ENCODE results near the gene RAD51B. TPM values are rescaled to one million over a fixed set of nuclear protein-coding genes. Genes with fewer than 3 reads are reported as not detected.

Gene RAD51B
- total RNA-seq, 1 donor from 2014 or later = 5.3 TPM

- FAIRE-seq (no peak), DNase-seq (ENCODE audit: low spot score in 2 of 2) (no peak)
Measured at GRCh38 chr14:68333262-68333661, 513.7 kb downstream of the RAD51B start.

GRCh38 chr14:68335312-68335711 is 515.7 kb downstream of the RAD51B start:
- FAIRE-seq = no peak

DNA sequence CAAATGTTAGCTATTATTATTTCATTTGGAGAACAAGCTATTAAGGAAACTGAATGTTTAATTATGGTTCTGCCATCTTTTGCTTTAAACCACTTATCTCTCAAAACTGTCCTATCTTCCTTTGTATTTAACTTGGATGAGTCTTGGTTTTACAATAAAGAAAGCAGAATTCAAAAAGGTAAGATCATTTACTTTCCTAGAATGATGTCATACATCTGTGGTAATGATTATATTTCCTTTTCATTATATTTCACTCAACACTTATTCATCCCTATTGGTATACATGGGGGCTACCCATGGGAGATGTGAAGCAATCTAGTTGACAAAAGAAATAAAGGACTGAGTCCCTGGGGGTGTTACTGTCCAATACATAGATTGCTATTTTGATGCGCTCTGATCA is 516.6 kb downstream of the RAD51B start:
- FAIRE-seq (no peak), DNase-seq (ENCODE audit: low spot score in 2 of 2) (no peak)

More at GRCh38 chr14:68335312-68335711, 515.7 kb downstream of the RAD51B start:
- no peak for DNase-seq (ENCODE audit: low spot score in 2 of 2)

- DNase-seq (ENCODE audit: low spot score in 2 of 2) (no peak), FAIRE-seq (no peak)
Measured at GRCh38 chr14:68337279-68337678, 517.7 kb downstream of the RAD51B start.

DNA sequence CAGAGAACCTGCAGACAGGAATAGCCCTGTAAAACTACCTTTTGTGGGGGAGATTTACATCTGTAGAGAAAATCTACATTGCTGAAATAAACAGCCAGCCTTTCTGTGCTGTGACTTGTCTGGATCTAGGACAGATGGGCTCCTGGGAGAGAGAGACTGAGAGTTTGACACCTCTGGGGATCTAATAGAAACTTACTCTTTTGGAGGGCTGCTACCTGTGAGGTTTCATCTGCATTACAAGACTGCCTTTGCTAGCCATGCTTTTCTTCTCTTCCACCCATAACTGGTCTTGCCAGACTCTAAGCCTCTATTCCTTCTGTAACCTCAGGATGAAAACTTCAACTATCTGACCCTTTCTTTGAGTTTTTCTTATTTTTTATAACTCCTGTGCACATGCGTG is 520.7 kb downstream of the RAD51B start:
- FAIRE-seq (no peak), DNase-seq (ENCODE audit: low spot score in 2 of 2) (no peak)

DNA sequence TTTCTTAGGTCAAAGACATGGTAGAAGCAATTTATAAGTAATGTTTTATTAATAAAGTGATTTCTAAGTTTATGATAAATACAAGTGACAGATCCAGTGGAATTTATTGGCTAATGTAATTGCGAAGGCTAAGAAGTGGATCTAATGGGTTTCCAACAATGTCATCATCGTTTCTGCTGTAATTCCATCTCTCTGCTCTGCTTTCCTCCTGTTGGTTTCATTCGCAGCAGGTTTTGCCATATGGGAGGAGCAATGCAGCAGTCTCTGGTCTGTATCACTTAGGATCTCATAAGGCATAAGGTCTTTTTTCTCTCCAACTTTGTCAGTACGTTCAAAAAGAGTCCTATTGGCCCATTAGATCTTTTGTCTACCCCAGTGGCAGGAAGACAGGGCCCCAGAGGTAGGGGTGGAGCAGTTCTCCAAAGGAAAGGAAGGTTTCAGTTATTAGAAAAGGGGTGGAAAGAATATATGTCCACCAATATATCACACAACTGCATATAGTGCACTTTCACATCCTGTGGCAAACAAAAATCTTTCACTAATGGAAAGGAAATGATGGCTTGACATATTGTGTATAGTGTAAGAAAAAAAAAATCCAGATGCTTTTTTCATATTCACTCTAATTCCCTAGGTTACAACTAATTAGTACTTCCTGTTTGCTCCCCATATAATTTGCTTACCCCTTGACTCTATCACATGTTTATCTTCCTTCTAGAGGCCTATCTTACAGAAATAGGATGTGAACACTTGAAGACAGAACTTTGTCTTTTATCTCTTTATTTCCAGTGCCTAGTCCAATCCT is 522.0 kb downstream of the RAD51B start:
- FAIRE-seq (no peak), DNase-seq (ENCODE audit: low spot score in 2 of 2) (no peak)

DNA sequence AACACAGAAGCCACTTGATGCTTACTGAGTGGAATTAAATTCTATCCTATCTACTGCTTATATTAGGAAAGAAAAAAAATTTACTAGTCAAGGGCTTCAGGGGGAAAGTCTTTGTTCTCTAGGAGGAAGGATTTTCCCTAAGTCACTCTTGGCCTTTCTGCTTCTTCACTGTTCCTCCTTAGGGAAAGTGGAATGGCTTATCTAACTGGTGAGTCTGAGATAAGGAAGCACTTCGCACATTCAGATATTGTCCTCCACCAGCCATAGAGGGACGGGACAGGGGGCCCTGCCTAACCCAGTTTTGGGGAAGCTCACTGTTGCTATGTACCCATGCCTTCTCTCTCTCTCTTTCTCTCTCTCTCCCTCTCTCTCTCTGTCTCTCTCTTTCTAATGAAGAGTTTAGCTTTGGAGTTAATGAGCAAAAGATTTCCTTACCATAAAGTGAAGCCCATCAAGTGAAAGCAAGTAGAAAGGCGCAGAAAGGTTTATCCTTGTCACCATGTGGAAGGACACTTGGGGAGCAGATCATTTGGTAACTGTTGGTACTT is 522.7 kb downstream of the RAD51B start:
- FAIRE-seq = no peak
- no peak for DNase-seq (ENCODE audit: low spot score in 2 of 2)

DNA sequence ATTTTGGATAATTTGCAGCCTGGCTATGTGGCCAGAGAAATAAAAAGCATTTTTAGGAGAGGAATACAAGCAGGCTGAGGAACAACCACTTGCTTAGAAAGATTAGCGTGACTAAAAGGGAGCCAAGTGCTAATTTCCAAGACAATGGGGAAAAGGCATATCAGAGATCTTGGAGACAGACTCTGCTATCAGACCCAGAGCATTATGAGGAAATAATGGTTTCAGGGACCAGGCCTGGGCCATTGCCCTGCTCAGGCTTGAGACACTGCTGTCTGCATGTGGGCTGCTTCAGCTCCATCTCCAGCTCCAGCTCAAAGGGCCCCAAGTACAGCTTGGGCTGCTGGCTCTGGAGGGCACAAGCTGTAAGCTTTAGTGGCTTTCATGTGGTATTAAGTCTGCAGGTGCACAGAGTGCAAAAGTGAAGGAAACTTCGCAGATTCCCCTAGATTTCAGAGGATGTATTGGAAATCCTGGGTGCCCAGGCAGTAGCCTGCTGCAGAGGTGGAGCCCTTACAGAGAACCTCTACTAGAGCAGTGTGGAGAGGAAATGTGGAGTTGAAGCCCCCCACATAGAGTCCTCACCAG is 524.0 kb downstream of the RAD51B start:
- FAIRE-seq (no peak), DNase-seq (ENCODE audit: low spot score in 2 of 2) (no peak)

DNA sequence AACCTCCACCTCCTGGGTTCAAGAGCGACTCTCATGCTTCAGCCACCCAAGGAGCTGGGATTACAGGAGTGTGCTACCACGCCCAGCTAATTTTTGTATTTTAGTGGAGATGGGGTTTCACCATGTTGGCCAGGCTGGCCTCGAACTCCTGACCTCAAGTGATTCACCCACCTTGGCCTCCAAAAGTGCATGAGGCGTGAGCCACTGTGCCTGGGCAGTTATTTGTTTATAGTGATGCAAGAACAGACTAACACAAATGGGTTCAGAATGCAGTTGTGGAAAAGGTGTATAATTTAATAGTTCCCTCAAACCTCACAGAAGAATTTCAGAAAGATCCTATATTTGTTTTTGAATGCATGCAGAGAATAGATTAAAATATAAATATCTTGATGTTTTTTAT is 526.2 kb downstream of the RAD51B start:
- DNase-seq (ENCODE audit: low spot score in 2 of 2) = no peak

DNA sequence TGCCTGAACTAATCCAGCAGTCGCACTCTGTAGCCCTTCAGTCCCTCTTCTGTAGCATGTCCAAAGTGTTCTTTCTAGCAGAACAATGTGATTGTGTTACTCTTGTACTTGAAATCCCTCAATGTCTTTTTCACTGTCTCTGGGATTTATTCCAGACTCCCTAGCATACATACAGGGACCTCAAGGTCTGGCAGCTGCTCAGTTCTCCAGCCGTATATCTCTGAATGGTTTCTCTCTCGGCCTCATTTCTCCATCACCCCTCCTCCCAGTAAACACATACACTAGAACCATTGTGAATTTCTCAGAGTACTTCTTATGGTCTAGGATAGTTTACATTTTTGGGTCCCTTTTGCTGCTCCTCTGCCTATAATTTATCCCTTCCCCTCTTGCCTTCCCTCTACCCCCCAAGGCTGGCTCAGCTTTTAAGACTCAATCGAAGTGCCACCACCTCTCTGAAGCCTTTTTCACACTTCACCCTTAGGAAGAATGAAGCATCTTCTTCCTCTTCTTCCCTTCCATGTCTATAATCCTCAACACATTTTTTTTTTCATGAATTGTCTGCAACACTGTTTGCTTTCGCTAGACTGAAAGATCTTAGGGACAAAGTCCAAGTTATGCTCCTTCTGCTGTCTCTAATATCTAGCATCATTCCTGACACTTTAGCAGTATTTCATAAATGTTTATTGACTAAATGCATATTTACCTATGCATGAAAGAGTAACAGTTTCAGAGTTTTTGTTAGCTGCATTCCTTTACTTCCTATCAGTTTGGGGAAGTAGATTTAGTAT is 527.2 kb downstream of the RAD51B start:
- FAIRE-seq (no peak), DNase-seq (ENCODE audit: low spot score in 2 of 2) (no peak)

More for the DNA sequence above, 526.2 kb downstream of the RAD51B start:
- FAIRE-seq = no peak

DNA sequence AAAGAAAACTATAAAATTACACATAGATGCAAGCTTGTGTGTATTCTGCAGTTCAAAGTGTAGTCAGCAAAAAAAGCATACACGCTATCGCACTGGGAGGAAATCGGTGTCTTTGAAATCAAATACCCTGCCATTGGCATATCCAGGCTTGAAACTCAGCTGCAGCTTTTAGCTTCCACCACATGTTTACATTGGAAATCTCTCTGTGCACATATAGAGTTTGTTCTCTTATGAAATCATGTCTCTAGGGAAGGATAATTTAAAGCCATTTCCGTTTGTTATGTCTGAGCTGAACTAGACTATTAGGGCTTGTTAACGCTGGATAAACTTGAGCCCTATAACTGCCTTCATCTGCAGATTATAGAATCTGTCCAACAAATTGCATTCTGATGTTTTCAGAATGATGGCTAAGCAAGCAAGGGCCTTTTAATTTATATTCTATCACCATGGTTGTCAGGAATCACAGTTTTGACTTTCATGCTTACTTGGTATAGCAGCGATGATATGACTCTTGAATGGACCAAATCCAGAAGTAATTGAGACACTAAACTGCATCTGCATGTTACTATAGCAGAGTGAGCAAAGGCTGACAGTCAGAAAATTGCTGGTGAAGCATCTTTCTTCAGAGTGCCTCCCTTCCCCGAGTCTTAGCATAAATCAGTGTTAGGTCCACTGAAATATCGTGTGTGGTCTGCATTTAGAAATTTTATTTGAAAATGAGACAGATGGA is 530.5 kb downstream of the RAD51B start:
- DNase-seq (ENCODE audit: low spot score in 2 of 2) (no peak), FAIRE-seq (no peak)

DNA sequence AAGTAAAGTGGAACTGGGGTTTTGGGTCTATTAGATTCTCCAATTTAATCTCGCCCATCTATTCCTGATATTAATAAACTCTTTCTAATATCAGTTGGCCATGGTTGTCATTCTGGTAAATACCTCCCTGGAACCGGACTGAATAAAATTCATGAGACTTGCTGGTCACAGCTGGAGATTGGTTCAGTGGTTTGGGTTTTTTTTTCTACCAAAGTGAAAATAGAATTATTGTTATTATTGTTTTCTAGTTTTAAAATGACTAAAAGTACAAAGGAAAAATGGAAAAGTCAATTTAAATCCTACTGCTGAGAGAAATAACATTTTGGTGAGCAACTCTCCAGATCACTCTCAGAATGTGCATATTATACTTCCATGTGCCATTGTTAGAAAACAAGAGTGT is 535.8 kb downstream of the RAD51B start:
- FAIRE-seq = no peak
- no peak for DNase-seq (ENCODE audit: low spot score in 2 of 2)

GRCh38 chr14:68357777-68358176 is 538.2 kb downstream of the RAD51B start:
- FAIRE-seq (no peak), DNase-seq (ENCODE audit: low spot score in 2 of 2) (no peak)

DNA sequence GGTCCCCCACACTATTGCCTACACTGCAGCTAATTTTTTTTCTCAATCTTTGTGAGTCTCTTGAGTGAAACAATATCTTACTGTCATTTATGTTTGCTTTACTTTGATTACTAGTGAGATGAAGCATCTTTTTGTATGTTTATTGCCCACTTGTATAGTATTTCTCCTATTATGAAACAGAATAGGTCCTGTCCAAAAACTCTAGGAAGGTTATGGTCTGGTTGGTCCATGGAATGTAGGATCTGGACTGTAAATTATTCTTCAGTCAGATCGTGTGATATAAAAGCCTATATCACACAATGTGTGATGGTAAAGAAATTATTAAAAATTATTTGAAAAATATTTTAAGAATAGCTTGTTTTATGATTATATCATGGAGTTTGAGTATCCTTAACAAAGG is 538.9 kb downstream of the RAD51B start:
- FAIRE-seq = no peak
- no peak for DNase-seq (ENCODE audit: low spot score in 2 of 2)

DNA sequence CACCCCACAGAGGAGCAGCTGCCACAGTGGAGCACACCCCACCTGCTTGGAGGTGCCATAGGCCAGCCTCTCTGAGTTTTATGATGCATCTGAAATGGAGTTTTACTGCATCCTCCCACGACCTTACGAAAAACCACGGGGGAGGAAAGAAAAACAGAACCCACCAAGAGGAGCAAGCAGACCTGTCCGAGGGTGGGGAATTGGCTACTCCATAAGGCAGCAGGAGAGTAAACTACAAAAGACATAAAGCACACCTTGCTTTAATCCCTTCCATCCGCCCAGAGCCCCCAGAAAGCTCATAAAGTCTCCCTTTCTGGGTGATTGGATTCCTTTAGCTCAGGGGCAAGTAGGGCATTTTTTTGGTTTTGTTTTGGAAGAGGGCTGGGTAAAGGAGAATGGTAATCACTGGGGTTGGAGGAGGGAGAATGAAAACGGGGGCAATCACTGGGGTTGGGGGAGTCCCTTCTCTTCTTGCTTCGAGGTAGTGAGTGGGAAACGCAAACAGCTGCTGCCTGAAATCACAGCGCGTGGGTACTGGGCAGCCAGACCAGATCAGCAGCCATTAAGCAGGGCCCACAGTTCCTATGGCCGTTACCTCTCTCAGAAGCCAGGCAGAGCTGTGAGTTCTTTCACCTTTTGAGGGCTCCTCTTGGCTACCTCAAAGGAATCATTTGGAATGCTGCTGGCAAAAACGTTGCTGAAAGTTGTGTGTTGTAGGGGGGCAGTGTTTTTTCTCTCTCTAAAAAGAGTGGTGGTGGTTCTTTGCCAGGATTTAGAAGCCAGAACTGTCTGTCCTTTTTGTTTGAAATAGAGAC is 539.6 kb downstream of the RAD51B start:
- no peak for FAIRE-seq

GRCh38 chr14:68359837-68360552 is 540.4 kb downstream of the RAD51B start:
- no peak for DNase-seq (ENCODE audit: low spot score in 2 of 2)
- FAIRE-seq = no peak

More for the DNA sequence above, 539.6 kb downstream of the RAD51B start:
- no peak for DNase-seq (ENCODE audit: low spot score in 2 of 2)

GRCh38 chr14:68361231-68361630 is 541.7 kb downstream of the RAD51B start:
- FAIRE-seq (no peak), DNase-seq (ENCODE audit: low spot score in 2 of 2) (no peak)

DNA sequence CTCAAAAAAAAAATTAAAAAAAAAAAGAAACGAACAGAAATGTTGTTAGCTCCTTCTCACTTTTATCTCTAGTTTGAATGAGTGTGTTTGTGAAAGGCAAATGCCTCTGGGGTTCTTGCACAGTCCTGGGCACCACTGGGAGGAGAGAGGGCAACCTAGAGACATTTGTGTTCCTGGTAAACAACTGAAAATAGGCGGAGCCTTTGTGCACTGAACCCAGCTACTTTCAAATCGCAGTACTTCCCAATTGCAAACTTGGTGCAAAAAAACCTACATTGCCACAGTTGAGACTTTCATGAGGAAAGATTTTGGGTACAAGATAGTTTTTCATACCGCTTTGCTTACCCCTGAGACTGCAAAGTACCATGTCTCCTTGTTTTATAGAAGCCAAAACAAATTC is 543.3 kb downstream of the RAD51B start:
- FAIRE-seq (no peak), DNase-seq (ENCODE audit: low spot score in 2 of 2) (no peak)

GRCh38 chr14:68363466-68363842 is 543.9 kb downstream of the RAD51B start:
- DNase-seq (ENCODE audit: low spot score in 2 of 2) (no peak), FAIRE-seq (no peak)
